Tibial nerve (tissue), 4 donors: ENCODE measurements around the gene PLA2G1B. TPM values are rescaled to one million over a fixed set of nuclear protein-coding genes. Genes with fewer than 3 reads are reported as not detected.

Experiments
- DNase-seq, 2 donors: peaks; one replicate each; pipeline ENCODE4 v3.0.0-alpha.2; 2019; ENCODE audit warnings: low spot score in 2 of 2
- H3K27ac ChIP-seq, 4 donors: fragments of 200-600 bp; sonication (generic) in 3 of 4; one replicate each; pipeline ENCODE4 v1.5.1; 2017 to 2019; ENCODE audit warnings: mild to moderate bottlenecking in 1 of 4
- H3K27me3 ChIP-seq, 2 donors: fragments of 200-600 bp; sonication (generic) in 1 of 2; one replicate each; pipeline versions ENCODE4 v1.5.1 to v1.6.0; 2017 to 2019
- H3K36me3 ChIP-seq, 3 donors: fragments of 200-600 bp; sonication (generic); one replicate each; pipeline ENCODE4 v1.5.1; 2018 to 2019
- H3K4me1 ChIP-seq, 4 donors: fragments of 200-600 bp; sonication (generic) in 3 of 4; one replicate each; pipeline ENCODE4 v1.5.1; 2017 to 2019
- H3K4me3 ChIP-seq, 4 donors: fragments of 200-600 bp; sonication (generic) in 3 of 4; one replicate each; pipeline ENCODE4 v1.5.1; 2017 to 2019; ENCODE audit warnings: mild to moderate bottlenecking in 1 of 4, moderate library complexity in 1 of 4
- H3K9me3 ChIP-seq, 4 donors: fragments of 200-600 bp; sonication (generic) in 3 of 4; one replicate each; pipeline ENCODE4 v1.5.1; 2017 to 2019
- EP300 ChIP-seq, 2 donors: sonication (generic); formaldehyde crosslinking; IDR thresholded peaks; one replicate each; pipeline ENCODE4 v1.6.1; 2017; ENCODE audit warnings: antibody characterized with exemption in 2 of 2, mild to moderate bottlenecking in 1 of 2
- POLR2A ChIP-seq, 2 donors: fragments of 450-650 bp; IDR thresholded peaks; one replicate each; pipeline ENCODE4 v1.6.1; 2017; ENCODE audit warnings: antibody characterized with exemption in 2 of 2, mild to moderate bottlenecking in 2 of 2, moderate library complexity in 2 of 2
- WGBS, 2 donors: methylation state at CpG; one replicate each; pipeline ENCODE4 v1.1.5; 2018; 5-methylcytosine and 5-hydroxymethylcytosine counted together
- total RNA-seq, 4 donors: library from RNA; depleted of rRNA; stranded (reverse); fragments of >200 nt; gene quantifications; one replicate each; pipeline ENCODE4 v1.1.0, GENCODE V29; 2016
- TF ChIP-seq, protein P1 (sequence below), 5 experiments: fragments of 200-600 bp in 3 of 5; fragments of 450-650 bp in 2 of 5; sonication (generic) in 3 of 5; IDR thresholded peaks; one replicate each; pipeline ENCODE4 v1.5.1; 2016 to 2019; ENCODE audit warnings: antibody characterized with exemption in 5 of 5, mild to moderate bottlenecking in 3 of 5, moderate library complexity in 2 of 5

Gene PLA2G1B
- total RNA-seq, 4 donors from 2014 or later, result 11.4 TPM; not detected in 3

GRCh38 chr12:120292411-120292660, 35.2 kb downstream of the PLA2G1B start:
- WGBS, 2 donors, result 0 to 1% methylated on average over 17 of the region's 17 CpGs
- TF ChIP-seq EP300 (IDR thresholded peaks at IDR 0.05) (no peak), POLR2A (IDR thresholded peaks at IDR 0.05) (no peak)
- TF ChIP-seq, protein P1, sequence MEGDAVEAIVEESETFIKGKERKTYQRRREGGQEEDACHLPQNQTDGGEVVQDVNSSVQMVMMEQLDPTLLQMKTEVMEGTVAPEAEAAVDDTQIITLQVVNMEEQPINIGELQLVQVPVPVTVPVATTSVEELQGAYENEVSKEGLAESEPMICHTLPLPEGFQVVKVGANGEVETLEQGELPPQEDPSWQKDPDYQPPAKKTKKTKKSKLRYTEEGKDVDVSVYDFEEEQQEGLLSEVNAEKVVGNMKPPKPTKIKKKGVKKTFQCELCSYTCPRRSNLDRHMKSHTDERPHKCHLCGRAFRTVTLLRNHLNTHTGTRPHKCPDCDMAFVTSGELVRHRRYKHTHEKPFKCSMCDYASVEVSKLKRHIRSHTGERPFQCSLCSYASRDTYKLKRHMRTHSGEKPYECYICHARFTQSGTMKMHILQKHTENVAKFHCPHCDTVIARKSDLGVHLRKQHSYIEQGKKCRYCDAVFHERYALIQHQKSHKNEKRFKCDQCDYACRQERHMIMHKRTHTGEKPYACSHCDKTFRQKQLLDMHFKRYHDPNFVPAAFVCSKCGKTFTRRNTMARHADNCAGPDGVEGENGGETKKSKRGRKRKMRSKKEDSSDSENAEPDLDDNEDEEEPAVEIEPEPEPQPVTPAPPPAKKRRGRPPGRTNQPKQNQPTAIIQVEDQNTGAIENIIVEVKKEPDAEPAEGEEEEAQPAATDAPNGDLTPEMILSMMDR (IDR thresholded peaks at IDR 0.05), result no peak

DNA sequence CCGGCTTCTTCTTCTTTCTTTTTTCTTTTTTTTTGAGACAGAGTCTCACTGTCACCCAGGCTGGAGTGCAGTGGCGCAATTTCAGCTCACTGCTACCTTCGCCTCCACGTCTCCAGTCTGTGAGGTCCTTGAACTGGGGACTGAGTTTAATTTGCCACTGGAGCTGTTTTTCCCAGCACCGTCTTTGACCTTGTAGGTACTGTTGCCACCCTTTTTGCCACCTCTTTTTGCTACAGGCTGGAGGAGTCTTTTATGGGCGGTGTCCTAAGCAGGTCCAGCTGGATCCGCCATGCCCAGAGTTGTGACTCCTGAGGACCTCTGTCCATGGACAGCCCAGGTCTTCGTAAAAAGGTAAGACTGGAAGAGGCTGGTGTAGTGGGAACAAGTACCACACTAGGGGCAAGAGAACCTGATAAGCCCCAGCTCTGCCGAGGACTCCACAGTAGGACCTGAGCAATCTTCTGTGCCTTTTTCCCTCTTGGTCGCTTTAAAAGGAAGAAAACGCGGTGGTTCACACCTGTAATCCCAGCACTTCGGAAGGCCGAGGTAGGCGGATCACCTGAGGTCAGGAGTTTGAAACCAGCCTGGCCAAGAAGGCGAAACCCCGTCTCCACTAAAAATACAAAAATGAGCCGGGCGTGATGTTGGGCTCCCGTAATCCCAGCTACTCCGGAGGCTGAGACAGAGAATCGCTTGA, 36.8 kb downstream of the PLA2G1B start:
- TF ChIP-seq POLR2A (IDR thresholded peaks at IDR 0.05) (no peak), EP300 (IDR thresholded peaks at IDR 0.05) (no peak)
- TF ChIP-seq, protein P1 (IDR thresholded peaks at IDR 0.05), result no peak
- peak overlapping the region in 3 of 4 donors; percentile 10 to 63 (median 60) for H3K4me3 ChIP-seq
- H3K27ac ChIP-seq, result peak overlapping the region; percentile 90 to 96 (median 95)
- peaks cover 0 to 28% (median 3%) of the 10 kb centered on the region in 4 donors for H3K4me1 ChIP-seq
- H3K27me3 ChIP-seq, result no peaks in the 10 kb centered on the region
- no peaks in the 10 kb centered on the region for H3K36me3 ChIP-seq
- 26 to 32% methylated on average over 22 of the region's 22 CpGs for WGBS, 2 donors
- no peaks in the 10 kb centered on the region for H3K9me3 ChIP-seq
- peak in 1 of 2 donors; percentile 10 for DNase-seq

More at GRCh38 chr12:120292411-120292660, 35.2 kb downstream of the PLA2G1B start:
- no peaks in the 10 kb centered on the region for H3K27me3 ChIP-seq
- DNase-seq, result no peak
- H3K4me3 ChIP-seq, result peak overlapping the region; percentile 33 to 66 (median 62)
- peak overlapping the region; percentile 90 to 96 (median 95) for H3K27ac ChIP-seq
- no peaks in the 10 kb centered on the region for H3K36me3 ChIP-seq
- H3K4me1 ChIP-seq, result peaks cover 0 to 22% (median 3%) of the 10 kb centered on the region in 4 donors
- no peaks in the 10 kb centered on the region for H3K9me3 ChIP-seq

GRCh38 chr12:120287491-120287890, 40.1 kb downstream of the PLA2G1B start:
- DNase-seq, result no peak
- WGBS, 2 donors, result 79 to 82% methylated on average over 12 of the region's 12 CpGs
- TF ChIP-seq, protein P1 (IDR thresholded peaks at IDR 0.05), result no peak
- TF ChIP-seq POLR2A (IDR thresholded peaks at IDR 0.05) (no peak), EP300 (IDR thresholded peaks at IDR 0.05) (no peak)
- no peaks in the 10 kb centered on the region for H3K27me3 ChIP-seq
- no peaks in the 10 kb centered on the region for H3K9me3 ChIP-seq
- peaks cover 0 to 20% (median 3%) of the 10 kb centered on the region in 4 donors for H3K4me1 ChIP-seq
- H3K4me3 ChIP-seq, result no peak overlapping the region
- H3K36me3 ChIP-seq, result no peaks in the 10 kb centered on the region
- H3K27ac ChIP-seq, result no peak overlapping the region

GRCh38 chr12:120286768-120287490, 40.6 kb downstream of the PLA2G1B start:
- H3K27me3 ChIP-seq, result no peaks in the 10 kb centered on the region
- no peak for TF ChIP-seq POLR2A (IDR thresholded peaks at IDR 0.05)
- H3K4me1 ChIP-seq, result peaks cover 0 to 20% (median 3%) of the 10 kb centered on the region in 4 donors
- no peaks in the 10 kb centered on the region for H3K36me3 ChIP-seq
- no peak overlapping the region for H3K4me3 ChIP-seq
- DNase-seq, result no peak
- H3K9me3 ChIP-seq, result no peaks in the 10 kb centered on the region
- H3K27ac ChIP-seq, result no peak overlapping the region
- 37 to 53% methylated on average over 7 of the region's 7 CpGs for whole genome bisulfite sequencing, 2 donors

DNA sequence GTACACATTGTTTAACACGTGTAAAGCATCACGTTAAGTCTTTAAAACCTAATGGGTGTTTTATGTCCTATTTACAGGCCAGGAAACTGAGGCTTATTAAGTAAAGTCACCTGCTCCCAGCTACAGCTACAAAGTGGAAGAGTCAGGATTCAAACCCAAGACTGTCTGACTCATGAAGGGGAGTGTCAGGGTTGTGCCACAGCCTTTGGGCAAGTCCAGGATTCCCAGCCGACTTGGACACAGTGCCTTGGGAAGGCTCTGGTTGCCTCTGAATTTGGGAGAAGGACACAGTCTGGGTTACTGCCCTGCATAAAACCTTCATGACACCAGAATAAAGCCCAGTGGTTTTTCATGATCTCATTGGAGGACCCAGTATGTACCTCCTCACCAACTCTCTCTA, 43.2 kb downstream of the PLA2G1B start:
- DNase-seq, result no peak
- Histone ChIP-seq H3K27ac (no peak overlapping the region), H3K4me3 (no peak overlapping the region), H3K36me3 (no peaks in the 10 kb centered on the region), H3K4me1 (peaks cover 0 to 6% (median 0%) of the 10 kb centered on the region in 4 donors), H3K27me3 (no peaks in the 10 kb centered on the region), H3K9me3 (no peaks in the 10 kb centered on the region)
- 75 to 77% methylated on average over 3 of the region's 3 CpGs for WGBS, 2 donors
- TF ChIP-seq, protein P1 (IDR thresholded peaks at IDR 0.05), result no peak
- TF ChIP-seq EP300 (IDR thresholded peaks at IDR 0.05) (no peak), POLR2A (IDR thresholded peaks at IDR 0.05) (no peak)
